HG03520 (cell line): Measurements from ENCODE around the gene INTS11.
A peak's percentile ranks its signal among the peaks of the same experiment; 100 is the strongest.

ENCODE experiments used
- ATAC-seq: cut with Tn5 transposase; IDR thresholded peaks from one replicate; pipeline ENCODE4 v1.9.1; 2021; ENCODE audit warnings: mild to moderate bottlenecking, moderate library complexity; ENCODE audit not compliant: unreplicated experiment

Gene INTS11

GRCh38 chr1:1358433-1359271 is 34.2 kb upstream of the INTS11 start, which contains the start of gene MXRA8:
TSS of gene MXRA8 (minus strand) at chr1:1358555. CDS start at chr1:1358504, 51 bp downstream.
- no peak for ATAC-seq

DNA sequence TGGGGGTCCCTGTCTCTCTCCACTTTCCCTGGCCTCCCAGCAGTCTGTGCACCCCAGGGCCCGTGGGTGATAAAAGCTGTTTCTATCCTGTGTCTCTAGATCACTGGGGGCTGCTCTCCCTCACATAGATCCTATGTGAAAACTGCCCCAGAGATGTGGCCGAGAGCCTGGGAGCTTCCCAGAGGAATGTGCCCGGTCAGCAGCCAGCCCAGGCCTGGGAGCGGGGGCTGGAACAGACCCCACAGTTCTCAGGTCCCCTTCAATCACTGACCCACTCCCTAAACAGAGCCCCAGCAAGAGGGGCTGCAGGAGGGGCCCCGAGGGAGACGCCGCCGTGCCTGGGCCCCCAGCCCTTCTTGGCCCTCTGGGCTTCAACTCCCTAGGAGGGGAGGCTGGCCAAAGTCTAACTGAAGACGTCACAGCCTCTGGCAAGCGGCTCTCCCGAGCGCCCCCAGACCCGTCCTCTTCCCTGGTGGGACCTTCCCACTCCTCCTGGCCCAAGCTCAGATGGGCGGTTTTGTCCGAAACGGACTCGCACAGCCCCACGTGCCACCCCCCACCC is 33.5 kb upstream of the INTS11 start:
- no peak for ATAC-seq

DNA sequence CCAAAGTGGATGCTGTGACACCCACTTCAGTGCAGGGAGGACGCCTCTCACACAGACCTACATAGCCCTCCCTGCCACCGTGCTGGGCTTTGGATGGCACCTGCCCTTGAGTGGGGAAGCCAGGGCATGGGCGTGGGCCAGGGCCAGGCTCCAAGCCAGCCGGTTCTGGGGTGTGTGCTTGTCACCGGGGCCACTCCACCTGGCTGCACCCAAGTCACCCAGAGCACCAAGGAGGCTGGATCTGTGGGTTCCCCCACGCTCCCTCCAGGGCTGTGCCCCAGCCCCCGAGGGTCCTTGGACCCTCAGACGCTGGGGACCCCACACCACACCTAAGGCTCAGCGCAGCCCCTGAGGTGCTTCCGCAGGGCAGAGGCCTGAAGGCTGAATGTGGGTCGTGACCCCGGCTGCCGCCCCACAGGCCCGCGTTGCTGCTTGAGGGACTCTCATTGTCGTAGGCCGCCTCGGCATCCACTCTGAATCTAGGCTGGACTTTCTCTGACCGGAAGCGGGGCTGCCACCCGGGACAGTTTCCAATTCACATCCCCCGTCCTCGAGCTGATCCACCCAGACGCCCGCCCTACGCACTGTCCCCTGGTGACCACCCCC is 32.4 kb upstream of the INTS11 start:
- no peak for ATAC-seq

GRCh38 chr1:1356166-1356795 is 31.8 kb upstream of the INTS11 start:
- no peak for ATAC-seq

DNA sequence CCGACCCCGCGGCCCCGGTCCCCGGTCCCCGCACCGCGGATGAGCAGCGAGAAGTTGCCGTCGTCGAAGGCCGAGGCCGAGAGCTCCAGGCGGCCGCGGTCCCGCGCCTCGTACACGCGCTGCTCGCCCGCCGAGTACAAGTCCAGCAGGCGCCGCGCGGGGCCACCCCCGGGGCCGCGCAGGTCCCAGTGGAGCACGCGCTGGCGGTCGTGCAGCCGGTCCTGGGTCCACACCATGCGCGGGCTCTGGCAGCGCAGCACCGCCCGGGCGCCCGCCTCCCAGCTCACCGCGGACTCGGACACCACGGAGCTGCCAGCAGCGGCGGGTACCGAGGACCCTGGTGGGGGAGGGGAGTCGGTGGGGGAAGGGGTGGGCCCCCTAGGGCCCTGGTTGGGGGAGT is 31.0 kb upstream of the INTS11 start:
- no peak for ATAC-seq

DNA sequence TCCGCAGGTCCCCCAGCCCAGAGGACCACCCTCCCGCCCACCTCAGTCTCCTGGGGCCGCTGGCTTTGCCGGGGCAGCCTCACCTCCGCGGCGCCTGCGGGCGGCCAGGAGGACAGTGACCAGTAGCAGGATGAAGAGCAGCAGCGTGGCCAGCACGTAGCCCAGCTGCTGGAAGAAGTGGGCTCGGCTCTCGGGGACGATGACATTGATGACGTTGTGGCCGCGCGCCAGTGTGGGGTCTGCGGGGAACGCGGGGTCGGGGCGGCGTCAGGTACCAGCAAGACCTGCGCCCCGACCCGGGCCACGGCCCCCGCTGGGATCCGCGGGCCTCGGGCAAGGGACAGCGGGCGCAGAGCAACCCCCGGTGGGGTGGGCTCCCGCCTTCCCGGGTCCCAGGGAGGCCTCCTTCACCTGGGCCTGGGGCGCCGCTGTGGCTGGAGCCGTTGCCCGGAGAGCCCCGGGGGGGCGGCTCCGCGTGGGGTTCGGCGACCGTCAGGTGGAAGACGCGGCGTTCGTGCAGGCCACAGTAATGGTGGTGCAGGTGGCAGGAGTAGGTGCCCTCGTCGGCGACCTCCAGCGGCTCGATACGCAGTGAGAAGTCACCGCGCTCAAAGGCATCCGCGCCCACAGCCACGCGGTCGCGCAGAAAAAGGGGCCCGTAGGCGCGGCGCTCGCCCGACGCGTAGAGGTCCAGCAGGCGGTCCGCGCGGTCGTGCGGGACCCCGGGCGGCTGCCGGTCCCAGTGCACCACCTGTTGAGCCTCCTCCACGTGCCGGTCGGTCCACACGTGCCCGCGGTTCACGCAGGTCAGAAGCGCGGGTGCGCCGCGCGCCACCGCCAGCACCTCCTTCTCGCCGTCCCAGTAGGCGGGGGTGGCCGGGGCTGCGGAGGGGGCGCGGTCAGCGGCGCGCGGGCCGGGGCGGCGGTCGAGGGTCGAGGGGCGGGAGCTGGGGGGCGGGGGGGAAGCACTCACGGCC is 30.1 kb upstream of the INTS11 start:
- ATAC-seq: no peak

DNA sequence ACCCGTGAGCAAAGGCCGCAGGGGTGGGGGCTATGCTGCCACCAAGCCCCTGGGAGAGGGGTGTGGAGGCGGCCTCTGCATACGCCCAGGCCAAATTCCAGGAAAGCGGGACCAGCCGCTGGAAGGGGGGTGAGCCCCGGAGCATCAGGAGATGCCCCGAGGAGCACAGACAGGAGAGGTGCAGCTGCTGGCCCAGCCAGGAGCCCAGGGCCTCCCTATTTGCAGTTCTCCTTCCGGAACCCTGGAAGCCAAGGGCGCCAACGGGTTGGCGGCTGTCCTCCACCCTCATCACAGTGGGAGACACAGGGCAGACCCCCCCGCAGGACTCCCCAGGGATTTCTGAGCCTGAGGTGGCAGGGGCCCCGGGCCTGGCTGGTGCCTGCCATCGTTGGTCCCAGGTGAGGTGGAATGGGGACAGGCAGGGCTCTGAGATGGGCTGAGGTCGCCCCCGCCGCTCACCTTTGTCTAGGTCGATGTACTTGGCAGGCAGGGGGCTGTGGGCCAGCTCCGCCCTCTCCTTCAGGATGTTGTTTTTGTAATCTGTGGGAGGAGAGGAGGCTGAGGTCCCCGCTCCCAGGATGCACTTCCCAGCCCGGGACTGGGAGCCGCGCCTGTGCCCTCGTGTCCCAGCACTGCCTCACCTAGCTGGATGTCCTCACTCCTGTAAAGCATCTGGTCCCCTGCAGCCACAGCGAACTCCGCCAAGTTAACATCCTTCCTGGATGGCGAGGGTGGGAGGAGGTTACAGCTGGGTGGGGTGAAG is 29.1 kb upstream of the INTS11 start:
- ATAC-seq: no peak

- no peak for ATAC-seq
Measured at GRCh38 chr1:1352786-1353388, 28.4 kb upstream of the INTS11 start.

DNA sequence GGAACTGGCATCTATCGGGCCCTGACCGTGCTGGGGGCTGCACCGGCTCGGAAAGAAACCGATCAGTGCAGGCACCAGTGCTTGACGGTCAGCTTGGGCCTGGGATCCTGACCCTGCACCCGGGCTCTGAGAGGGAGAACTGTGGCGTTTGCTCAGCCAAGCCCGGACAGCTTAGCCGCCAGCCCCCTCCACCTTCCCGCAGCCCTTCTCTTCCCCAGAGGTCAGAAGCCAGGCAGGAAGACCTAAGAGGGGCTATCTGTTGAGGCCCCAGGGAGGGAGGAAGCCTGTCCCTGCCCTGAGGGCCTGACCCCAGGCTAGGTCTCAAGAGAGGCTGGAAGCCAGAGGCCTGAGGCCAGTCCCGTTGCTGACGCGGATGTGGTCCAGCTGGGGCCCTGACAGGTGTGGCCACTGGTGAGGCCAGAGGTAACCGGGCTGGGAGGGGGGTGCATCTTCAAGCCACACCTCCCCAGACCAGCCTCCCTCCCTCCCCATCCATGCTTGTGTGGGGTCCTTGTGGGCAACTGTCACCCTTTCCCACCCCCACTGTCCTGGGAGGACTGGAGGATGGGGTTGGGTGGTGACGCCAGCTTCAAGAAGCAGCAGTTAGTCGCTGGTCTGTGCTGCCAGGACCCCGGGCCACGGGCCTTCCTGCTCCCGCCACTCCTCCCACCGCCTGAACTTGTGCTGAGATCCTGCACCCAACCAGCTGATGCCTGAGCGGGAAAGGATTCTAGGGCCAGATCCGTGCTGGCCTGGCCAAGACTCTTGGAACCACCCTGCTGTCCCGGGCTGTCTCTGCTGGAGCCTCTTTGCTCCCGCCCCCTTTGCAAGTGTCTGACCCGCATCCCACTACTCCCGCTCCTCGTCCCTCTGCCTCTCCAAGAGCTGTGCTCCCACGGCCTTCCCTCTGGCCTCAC is 27.3 kb upstream of the INTS11 start:
- ATAC-seq: no peak

DNA sequence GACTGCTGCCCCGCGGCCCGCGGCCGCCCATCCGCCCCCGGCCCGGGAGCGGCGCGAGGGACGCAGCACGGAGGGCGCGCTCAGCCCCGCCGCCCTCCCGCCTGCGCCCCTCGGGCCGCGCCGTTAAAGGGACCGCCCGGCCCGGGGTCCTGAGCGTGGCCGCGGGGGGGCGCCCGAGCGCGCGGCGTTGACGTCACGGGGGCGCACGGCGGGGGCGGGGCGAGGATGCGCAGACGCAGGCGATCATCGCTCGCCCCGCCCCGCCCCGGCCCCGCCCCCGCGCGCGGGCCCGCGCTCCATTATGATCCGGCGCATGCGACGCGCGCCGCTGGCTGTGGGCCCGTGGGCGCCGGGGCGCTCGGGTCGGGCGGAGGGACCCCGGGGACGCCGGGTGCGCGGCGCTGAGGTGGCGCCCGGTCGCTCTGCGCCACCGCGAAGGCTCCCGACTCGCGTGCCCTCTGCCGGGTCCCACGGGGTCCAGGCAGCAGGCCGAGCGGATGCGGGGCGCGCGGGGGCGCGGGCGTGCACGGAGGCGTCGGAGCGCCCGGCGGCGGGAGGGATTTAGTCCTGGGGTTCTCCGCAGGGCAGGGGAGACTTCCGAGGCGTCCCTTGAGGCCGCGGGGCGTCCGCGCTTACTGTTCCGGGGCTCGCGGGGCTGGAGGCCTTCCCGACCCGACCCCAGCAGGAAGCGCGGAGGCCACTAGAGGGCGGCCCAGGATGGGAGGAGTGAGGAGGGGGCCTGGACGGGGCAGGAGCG is 25.0 kb upstream of the INTS11 start, which contains the start of gene DVL1:
TSS of gene DVL1 (minus strand) at position 163 of the 757 bp plus-strand sequence. CDS start 353 bp downstream, outside the sequence.
- peak; percentile 63 for ATAC-seq

- peak; percentile 10 for ATAC-seq
Measured at GRCh38 chr1:1348420-1349255, 24.2 kb upstream of the INTS11 start.

- ATAC-seq: no peak
Measured at GRCh38 chr1:1347663-1348419, 23.4 kb upstream of the INTS11 start.

GRCh38 chr1:1347026-1347595 is 22.7 kb upstream of the INTS11 start:
- ATAC-seq: no peak

- no peak for ATAC-seq
Measured at GRCh38 chr1:1346501-1346890, 22.0 kb upstream of the INTS11 start.

DNA sequence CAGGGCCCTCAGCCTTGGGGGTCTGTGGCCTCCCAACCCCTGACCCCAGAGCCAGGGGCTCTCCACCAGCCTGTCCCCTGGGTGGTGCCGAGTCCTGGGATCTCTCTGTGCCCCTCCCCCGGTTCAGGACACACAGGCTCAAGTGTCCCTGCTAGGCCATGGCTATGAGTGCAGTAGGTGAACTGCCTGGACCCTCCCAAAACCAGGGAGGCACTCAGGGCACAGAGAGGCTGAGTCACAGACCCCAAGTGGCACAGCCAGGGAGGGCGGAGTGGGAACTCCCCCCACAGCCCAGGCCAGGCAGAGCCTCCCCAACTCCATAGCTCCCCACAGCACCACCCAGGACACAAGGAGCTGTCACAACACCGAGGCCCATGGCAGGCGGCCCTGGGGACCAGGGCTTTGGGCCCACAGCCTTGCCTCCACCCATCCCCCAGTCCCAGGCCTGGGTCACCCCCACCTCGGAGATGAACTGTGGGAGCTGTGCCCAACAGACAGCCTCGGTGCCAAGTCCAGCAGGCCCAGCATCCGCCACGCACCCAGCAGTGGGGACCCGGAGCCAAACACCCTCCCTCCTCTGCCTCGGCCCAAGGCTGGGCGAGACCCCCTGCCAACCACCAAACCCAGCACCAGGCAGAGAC is 21.5 kb upstream of the INTS11 start:
- ATAC-seq: no peak
